ENCODE measurements around the gene PCBP3.

The PCBP3 gene

DNA sequence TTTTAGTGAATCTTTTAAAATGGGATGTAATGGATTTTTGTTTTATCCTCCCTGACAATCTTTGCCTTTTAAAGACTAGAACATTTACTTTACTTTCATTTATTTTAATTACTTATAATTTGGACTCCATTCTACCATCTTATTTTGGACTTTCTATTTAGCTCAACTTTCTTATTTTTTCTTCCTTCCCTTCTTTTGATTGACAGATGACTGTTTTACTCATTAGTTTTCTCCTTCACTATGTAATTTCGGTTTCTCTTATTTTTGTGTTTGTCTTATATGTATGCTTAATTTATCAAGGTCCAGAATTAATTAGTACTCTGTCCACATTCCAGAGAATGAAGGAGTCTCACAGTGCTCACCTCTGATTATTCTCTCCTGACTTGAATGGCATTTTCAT is 109.9 kb downstream of the PCBP3 start:
- no peak for DNase-seq (ENCODE audit: low spot score)

DNA sequence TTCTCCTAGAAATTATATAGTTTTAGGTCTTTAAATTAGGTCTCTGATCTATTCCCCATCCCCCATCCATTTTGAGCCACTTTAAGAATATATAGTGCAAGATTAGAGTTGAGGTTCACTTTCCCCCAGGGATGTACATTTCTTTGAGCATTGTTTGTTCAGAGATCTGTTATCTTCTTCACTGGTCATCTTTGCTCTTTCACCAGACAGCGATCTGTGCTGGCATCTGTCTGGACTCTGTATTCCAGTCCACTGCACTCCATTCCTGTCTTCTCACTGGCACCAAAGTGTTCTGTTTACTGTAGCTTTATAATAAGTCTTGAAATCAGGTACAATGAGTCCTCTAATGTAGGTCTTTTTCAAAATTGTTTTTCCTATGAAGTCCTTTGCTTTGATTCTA is 112.5 kb downstream of the PCBP3 start:
- DNase-seq (ENCODE audit: low spot score), result no peak

DNA sequence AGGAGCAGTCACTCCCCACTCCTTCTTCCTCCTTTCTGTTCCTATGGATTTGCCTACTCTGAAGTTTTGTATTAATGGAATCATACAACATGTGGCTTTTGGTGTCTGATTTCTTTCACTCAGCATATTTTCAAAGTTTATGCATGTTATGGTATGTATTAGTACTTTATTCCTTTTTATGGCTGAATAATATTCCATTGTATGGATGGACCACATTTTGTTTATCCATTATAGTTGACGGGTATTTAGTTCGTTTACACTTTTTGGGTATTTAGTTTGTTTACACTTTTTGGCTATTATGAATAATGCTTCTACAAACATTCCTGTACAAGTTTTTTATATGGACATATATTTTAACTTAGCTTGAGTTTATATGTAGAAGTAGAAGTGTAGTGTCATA is 113.1 kb downstream of the PCBP3 start:
- DNase-seq (ENCODE audit: low spot score), result no peak

DNA sequence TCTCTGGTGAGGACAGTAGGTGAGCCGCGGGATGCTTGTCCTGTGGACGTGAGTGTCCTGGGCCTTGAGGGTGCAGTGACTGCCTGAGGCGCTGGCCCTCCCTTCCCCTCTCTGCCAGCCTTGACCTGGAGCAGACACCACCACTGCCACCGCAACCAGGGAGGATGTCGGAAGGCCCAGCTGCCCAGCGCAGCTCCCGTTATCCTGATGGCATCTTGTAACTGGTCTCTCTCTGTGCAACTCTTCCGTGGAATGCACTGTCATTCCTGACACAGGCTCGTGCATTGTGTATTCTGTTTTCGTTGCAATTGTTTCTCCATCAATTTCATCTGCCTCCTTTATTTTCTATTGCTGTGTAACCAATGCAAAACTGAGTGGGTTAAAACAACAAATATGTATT is 118.2 kb downstream of the PCBP3 start:
- DNase-seq (ENCODE audit: low spot score), result no peak

DNA sequence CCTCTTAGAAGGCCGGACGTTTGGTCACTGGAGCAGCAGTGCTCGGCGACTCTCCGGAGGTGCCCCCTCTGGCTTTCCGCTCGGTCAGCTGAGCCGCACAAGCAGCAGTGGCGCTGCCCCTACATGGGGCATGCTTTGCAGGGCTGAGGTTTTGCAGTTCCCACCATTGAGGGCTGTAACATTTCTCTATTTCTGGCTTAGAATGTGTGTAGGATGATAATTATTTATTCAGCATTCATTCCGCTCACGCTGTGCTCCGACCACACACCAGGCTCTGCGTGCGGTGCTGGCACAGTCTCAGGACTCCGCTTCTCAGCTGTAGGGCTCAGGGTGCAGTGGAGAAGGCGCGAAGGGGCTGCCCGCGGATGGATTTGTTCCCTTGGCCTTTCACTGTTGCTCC is 119.5 kb downstream of the PCBP3 start:
- no peak for DNase-seq (ENCODE audit: low spot score)

DNA sequence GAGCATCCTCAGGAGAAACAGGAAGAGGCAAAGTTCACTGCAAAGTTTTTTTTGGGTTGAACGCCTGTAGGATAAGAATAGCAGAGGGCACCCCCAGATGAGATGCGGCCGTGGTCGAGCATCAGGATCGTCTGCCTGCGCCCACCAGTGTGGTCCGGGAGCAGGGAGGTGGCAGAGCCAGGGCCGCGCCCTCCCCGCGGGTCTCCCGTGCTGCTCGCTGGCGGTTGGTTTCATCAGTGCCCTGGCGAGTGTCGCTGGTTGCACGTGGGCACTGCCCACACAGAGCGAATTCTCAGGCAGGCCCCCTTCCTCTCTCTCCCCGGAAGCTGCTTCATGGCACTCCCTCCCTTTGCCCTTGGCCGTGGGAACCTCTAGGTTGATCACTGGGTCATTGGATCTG is 120.0 kb downstream of the PCBP3 start:
- DNase-seq (ENCODE audit: low spot score), result no peak

DNA sequence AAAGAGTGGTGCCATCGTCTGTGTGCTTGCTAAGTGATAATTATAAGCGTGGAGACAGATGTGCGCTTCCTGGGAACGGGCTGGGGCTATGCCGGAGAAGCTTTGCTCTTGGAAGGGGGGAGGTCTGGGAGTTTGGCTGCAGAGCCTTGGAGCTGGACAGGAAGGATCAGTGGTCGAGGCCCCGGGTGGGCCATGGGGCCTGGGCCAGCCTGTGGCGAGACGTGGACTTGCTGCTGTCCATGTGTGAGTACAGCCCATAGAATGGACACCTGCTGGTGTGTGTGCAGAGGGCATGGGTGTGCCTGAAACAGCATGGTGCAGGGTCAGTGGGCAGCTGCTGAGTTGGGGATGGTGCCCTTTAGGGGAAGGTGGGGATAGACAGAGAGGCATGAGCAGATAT is 121.3 kb downstream of the PCBP3 start:
- no peak for DNase-seq (ENCODE audit: low spot score)

DNA sequence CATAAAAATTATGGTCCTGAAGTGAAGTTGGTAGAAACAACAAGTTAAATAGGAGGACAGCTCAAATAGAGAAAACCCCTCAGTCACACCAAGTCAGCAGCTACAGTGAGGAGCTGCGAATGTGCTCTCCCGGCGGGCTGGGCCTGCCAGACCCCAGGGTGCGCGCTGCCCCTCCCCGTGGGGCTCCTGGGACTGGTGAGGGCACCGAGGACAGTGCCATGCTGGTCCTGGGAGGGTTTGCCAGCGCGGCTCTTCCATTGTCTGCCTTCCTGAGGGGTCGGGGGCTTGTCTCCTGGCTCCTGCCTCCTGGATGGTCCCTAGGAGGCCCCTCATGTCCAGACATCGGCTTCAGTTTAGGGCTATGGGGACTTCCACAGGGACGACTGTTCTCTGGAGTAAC is 121.8 kb downstream of the PCBP3 start:
- no peak for DNase-seq (ENCODE audit: low spot score)

DNA sequence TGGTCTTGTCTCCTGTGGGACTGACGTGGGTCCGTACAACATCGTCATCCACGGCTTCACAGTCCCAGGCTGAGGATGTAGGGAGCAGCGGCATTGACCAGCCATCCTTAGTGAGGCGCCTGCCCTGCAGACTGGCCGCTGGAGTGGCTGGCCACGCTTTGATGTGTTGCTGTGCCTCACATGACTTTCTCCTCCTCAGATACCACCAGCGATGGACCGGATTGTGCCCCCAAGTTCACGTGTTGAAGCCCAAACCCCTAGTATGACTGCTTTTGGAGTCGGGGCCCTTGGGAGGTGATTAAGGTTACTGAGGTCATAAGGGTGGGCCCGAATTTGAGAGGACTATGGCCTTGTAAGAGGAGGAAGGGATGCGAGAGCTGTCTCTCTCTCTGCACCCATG is 122.5 kb downstream of the PCBP3 start:
- no peak for DNase-seq (ENCODE audit: low spot score)

DNA sequence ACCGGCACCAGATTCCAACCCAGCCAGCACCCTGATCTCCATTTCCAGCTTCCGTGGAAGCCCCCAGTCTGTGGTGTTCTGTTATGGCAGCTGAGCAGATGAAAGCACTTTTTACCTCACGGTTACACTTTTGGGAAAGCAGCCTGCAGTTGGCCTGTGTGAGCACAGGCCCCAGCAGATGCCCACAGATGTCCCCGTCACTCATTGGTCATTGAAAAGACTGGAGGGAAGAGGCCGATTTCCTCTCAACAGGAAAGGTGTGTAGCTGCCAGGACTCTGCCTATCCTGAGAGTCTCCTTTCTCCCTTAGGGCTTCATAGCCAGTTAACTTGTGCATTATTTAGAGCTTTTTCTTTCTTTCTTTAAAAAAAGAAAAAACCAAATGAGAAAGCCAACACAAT is 123.0 kb downstream of the PCBP3 start:
- no peak for DNase-seq (ENCODE audit: low spot score)

DNA sequence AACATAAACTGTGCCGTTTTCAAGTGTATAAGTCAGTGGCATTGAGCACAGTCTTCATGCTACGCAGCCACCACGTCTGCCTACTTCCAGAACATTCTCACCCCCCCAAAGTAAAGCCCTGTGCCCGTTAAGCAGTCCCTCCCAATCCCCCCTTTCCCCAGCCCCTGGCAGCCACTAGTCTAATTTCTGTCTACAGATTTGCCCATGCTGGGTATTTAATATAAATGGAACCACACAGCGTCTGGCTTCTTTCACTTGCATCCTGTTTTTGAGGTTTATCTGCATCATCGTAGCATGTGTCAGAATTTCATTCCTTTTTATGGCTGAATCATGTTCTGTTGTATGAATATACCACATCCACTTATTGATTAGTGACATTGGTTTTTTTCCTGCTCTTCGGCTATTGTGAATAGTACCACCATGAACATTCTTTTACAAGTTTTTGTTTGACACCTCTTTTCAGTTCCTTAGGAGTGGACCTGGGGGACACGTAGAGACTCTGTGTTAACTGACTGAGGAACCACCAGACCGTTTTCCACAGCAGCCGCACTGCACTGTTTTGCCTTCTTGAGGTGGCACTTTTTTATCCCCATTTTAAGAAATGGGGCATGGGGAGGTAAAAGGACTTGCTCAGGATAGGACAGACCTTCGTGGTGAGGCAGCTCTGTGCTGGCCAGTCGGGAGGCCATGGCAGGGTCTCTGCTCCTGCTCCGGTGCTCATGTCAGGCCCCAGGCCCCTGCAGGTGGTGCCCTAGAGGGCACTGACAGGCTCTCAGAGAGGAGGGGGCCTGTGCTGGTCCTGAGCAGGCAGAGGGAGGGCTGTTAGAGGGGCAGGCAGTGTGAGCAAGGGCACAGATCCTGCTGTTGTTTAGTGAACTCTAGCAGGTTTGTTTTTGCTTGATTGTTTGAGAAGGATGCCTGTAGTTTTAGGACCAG is 123.8 kb downstream of the PCBP3 start:
- DNase-seq (ENCODE audit: low spot score), result peak; percentile 27

DNA sequence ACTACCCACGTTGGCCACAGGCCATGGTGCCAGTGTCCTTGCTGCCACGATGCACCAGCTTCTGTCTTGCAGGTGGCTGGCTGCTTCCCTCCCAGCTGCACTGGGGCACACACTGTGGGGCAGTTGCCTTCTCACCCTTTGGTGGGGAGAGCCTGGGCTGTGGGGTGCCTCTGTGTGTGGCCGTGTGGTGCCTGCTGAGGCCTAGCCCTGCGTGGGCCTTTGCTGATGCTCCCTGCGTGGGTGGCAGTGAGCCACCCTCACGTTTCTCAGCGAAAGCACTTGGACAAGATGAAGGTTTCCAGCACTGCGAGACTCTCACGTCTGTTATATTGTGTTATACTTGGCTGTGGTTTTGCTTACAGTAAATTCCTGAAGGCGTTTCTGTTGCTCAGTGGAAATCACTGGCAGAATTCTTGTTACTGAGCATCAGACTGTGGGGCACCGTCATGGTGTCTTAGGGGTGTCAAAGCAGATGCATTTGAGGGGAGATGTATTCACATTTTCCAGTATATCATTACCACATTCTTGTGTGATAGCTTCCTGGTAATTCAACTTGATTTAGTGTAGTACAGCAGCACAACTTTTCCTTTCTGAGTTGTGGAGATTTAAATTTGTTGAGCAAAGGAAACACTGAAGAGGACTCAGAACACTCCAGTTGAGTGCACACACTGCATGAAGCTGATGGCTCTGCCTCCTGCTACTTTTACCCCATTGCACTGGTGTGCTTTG is 124.7 kb downstream of the PCBP3 start:
- DNase-seq (ENCODE audit: low spot score), result peak; percentile 11

DNA sequence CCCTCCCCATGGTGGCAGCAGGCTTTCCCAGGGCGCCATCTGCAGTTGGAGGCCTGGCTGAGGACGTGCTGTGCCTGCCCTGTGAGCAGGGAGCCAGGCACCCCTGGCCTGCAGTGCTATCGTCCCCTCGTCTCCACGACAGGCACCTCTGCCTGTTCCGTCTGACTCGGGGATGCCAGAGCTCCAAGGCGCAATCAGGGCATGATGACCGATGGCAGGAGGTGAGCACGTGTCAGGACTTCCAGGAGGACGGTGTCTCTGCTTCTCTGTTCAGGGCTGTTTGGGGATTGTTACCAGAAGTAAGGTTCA is 125.2 kb downstream of the PCBP3 start:
- DNase-seq (ENCODE audit: low spot score), result peak; percentile 15

DNA sequence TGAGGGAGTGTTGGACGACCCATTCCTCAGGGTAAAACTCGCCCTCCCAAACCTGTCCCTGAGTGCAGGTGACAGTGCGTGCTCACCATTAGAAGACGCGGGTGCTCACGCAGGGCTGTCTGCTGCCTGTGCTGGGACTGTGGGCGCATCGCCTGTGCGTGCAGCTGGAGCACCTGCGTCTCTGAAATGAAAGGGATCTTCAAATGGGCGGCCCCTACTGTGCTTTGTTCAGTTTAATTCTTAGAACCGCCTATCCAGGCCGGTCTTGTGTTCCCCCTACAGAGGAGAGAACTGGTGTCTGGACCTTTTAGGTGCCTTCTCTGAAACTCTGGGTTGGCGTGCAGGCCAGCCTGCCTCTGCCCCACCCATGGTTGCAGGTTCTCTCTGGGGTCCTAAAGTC is 125.8 kb downstream of the PCBP3 start:
- DNase-seq (ENCODE audit: low spot score), result no peak

DNA sequence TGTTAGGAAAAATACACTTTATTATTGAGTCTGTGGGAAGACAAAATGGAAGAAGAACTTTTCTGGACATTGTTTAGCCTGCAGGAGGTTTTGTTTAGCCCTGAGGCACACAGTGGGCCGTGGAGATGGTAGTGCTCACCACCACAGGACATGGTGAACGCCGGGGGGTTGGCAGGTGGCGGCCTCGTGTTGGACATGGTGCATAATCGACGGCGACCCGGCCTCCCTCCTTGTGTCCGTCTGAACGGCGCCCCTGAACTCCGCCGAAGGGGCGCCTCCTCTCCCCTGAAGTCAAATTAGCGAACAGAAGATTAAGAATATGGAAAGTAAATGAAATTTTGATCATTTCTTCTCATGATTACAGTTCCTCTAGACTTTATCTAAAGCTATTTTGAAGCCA is 126.4 kb downstream of the PCBP3 start:
- DNase-seq (ENCODE audit: low spot score), result no peak

DNA sequence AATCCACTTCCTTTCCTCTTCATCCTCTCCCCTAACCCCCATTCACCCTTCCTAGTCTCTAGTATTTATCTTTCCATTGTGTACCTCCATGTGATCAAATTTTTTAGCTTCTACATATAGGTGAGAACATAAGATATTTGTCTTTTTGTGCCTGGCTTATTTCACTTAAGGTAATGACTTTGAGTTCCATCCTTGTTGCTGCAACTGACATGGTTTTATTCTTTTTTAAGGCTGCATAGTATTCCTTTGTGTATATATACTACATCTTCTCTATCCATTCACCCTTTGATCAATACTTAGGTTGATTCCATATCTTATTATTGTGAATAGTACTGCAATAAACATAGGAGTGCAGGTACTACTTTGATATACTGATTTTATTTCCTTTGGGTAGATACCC is 128.7 kb downstream of the PCBP3 start:
- DNase-seq (ENCODE audit: low spot score), result no peak

DNA sequence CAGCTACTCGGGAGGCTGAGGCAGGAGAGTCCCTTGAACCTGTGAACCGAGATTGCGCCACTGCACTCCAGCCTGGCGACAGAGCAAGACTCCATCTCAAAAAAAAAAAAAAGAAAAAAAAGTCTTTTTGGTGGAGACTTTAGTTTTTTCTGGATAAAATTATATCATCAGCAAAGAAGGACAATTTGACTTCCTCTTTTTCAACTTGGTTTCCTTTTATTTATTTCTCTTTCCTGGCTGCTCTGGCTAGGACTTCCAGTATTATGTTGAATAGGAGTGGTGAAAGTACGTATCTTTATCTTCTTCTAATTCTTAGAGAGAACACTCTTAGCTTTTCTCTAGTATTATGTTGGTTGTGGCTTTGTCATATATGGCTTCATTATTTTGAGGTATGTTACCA is 130.8 kb downstream of the PCBP3 start:
- no peak for DNase-seq (ENCODE audit: low spot score)

DNA sequence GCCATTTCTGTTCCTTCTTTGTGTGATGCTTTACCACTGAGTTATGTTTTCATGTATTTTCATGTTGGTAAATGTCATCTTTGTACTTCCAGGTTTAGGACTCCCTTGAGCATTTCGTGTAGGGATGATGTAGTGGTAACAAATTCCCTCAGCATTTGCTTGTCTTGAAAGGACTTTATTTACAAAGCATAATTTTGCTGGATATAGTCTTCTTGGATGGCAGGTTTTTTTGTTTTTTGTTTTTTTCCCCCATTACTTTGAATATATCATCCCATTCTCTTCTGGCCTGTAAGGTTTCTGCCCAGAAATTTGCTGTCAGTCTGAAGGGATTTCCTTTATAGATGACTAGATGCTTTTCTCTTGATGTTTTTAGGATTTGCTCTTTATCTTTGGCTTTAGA is 133.4 kb downstream of the PCBP3 start:
- DNase-seq (ENCODE audit: low spot score), result no peak

DNA sequence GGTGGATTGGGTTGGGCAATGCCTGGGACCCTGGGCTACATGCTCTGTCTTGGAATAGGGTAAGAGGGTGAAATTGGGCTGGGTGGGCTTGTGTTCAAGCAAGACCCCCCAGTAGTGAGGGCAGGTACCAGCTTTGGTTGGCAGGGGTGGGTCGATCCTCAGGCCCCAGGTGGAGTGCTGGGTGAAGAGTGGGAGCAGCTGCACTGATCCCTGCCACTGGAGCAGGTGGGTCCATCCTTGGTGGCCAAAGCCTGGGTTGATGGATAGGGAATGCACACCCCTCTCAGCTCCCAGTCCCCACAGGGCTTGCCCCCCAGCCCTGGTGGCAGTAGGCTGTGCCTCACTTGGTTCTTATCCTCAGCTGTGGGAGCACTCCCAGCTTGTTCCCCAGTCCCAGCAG is 135.2 kb downstream of the PCBP3 start:
- no peak for DNase-seq (ENCODE audit: low spot score)

DNA sequence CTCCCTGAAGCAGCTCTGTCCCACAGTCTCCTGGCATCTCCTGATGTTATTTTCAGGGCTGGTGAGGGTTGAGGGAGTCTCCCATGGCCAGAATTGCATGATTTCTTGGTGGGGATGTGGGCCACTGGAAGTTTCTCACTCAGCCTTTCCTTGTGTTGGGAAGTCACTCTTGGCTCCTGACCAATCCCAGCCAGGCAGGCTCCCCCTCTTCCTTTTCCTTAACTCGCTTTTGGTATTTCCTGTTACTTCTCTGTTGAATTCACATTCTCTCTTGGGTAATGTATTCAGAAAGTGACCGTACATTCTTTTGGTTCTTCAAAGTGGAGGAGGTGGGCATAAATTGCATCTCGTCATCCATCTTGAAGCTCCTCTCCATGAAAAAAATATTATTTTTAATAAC is 135.7 kb downstream of the PCBP3 start:
- DNase-seq (ENCODE audit: low spot score), result no peak

DNA sequence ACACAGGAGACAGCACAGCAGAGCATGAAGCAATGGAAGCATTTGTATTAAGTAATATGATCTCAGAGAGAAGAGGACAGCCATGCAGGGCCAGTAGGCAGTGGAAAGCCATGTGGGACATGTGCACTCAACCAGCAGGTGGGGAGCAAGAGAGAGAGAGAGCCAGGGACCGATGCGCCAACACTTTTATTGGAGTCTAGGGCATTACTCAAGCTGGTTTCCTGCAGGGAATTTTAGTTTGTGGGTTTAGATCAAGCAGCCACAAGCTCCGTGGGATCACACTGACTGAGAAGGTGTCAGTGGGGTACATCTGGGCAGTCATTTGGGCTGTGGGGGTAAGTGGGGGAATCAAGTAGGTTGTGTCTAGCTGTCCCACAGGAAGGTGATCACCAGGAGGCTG is 137.1 kb downstream of the PCBP3 start:
- DNase-seq (ENCODE audit: low spot score), result no peak

DNA sequence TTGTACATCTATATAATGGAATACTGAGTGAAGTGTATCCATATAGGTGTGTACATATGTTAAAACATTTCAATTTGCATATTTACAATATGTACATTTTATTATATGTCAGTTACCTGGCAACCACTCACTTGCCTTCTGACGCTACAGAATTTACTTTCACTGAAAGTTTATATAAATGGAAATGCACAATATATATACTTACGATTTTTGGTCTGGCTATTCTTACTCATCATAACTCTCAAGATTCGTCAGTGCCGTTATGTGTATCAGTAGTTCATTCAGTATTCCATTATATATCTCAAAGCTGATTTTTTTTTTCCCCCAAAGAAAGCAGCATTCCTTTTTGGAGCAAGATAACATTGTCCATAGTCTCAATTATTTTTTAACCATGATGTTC is 138.2 kb downstream of the PCBP3 start:
- DNase-seq (ENCODE audit: low spot score), result no peak

DNA sequence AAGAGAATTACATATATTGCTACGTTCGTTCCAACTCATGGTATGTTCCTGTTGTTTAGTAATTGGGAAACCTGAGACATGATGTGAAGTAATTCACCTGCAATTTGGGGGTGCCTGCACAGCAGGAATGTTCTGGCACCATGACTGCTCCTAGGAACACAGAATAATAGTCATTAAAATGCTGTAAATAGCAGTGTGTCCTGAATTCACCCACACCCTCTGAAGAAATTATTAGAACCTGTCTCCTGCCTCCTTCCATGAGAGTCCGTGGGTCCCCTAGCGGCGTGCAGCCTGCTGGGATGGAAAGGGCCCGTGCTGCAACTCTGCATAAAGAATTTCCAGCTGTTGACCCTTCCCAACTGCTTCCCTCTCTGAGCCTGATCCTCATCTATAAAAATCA is 143.1 kb downstream of the PCBP3 start:
- DNase-seq (ENCODE audit: low spot score), result no peak

DNA sequence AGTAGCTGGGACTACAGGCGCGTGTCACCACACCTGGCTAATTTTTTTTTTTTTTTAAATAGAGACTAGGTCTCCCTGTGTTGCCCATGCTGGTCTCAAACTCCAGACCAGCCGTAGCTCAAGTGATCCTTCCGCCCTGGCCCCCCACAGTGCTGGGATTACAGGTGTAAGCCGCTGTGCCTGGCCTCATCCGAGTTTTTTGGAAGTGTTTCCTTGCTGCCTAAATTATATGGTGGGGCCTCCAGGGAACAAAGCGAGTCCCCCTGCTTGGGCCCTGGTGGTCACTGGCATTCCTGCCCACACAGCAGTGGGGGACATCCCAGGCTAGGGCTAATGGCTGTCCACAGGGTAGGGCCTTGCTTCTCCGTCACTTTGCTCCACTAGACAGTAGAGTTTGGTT is 143.8 kb downstream of the PCBP3 start:
- DNase-seq (ENCODE audit: low spot score), result no peak
